ENCODE data around the gene H2AZ2.

DNA sequence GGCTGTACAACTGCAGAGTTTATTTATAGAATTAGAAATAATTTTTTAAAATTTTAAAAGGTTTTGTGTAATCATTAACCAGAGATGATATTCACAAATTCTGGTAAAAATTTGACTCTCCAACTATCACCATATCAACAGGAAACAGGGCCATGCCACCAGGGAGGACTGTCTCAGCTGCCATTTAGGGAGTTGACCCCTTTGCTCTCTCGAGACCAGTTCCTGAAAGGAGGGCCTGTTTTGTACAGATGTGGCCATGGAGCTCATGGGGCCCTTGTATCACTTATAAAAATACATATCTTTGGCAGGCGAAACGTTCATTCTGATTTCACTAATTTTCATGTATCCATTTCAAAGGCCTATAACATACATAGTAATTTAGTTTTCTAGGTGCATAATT is 20.3 kb downstream of the H2AZ2 start:
- TF ChIP-seq POLR2A (IDR thresholded peaks at IDR 0.05): no peak
- TF ChIP-seq, protein P1, sequence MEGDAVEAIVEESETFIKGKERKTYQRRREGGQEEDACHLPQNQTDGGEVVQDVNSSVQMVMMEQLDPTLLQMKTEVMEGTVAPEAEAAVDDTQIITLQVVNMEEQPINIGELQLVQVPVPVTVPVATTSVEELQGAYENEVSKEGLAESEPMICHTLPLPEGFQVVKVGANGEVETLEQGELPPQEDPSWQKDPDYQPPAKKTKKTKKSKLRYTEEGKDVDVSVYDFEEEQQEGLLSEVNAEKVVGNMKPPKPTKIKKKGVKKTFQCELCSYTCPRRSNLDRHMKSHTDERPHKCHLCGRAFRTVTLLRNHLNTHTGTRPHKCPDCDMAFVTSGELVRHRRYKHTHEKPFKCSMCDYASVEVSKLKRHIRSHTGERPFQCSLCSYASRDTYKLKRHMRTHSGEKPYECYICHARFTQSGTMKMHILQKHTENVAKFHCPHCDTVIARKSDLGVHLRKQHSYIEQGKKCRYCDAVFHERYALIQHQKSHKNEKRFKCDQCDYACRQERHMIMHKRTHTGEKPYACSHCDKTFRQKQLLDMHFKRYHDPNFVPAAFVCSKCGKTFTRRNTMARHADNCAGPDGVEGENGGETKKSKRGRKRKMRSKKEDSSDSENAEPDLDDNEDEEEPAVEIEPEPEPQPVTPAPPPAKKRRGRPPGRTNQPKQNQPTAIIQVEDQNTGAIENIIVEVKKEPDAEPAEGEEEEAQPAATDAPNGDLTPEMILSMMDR (IDR thresholded peaks at IDR 0.05): no peak

Measured in prostate gland (tissue), 2 donors.